Uterus (tissue), 4 donors: ENCODE measurements around the gene CLSTN1. TPM values are rescaled to one million over a fixed set of nuclear protein-coding genes. Genes with fewer than 3 reads are reported as not detected.
A peak's percentile ranks its signal among the peaks of the same experiment; 100 is the strongest.

ENCODE experiments used
- DNase-seq, 2 donors: peaks; one replicate each; pipeline ENCODE4 v3.0.0-alpha.2; 2019 to 2020
- H3K27ac ChIP-seq, 2 donors: fragments of 200-600 bp; sonication (generic); 1 replicate in 1 of 2; 2 replicates in 1 of 2; pipeline ENCODE4 v1.5.1; 2016 to 2018
- H3K27me3 ChIP-seq, 2 donors: fragments of 200-600 bp; sonication (generic); one replicate each; pipeline ENCODE4 v1.5.1; 2018 to 2019; ENCODE audit warnings: control low read depth in 1 of 2
- H3K36me3 ChIP-seq, 2 donors: fragments of 200-600 bp; sonication (generic); one replicate each; pipeline ENCODE4 v1.5.1; 2019; ENCODE audit warnings: control low read depth in 1 of 2
- H3K4me1 ChIP-seq, 2 donors: fragments of 200-600 bp; sonication (generic); one replicate each; pipeline ENCODE4 v1.5.1; 2018 to 2019; ENCODE audit warnings: control low read depth in 1 of 2
- H3K4me3 ChIP-seq, 2 donors: fragments of 200-600 bp; sonication (generic); 1 replicate in 1 of 2; 2 replicates in 1 of 2; pipeline ENCODE4 v1.5.1; 2018 to 2019; ENCODE audit warnings: mild to moderate bottlenecking in 1 of 2
- H3K9me3 ChIP-seq, 2 donors: fragments of 200-600 bp; sonication (generic); one replicate each; pipeline ENCODE4 v1.5.1; 2019; ENCODE audit warnings: control low read depth in 1 of 2
- CTCF ChIP-seq, 4 experiments: fragments of 200-600 bp in 2 of 4; fragments of 450-650 bp in 2 of 4; sonication (generic) in 2 of 4; IDR thresholded peaks; one replicate each; pipeline ENCODE4 v1.5.1; 2016 to 2019; ENCODE audit warnings: antibody characterized with exemption in 4 of 4, mild to moderate bottlenecking in 2 of 4, moderate library complexity in 1 of 4
- POLR2A ChIP-seq, 2 donors: fragments of 450-650 bp; IDR thresholded peaks; one replicate each; pipeline ENCODE4 v1.6.1; 2016; ENCODE audit warnings: antibody characterized with exemption in 2 of 2, mild to moderate bottlenecking in 1 of 2, moderate library complexity in 1 of 2
- intact Hi-C: fragments of 100-400 bp; cut with DNase I; formaldehyde crosslinking; loops from one replicate; pipeline ENCODE4 v1.15.1; 2023; ENCODE audit warnings: low total_unique reads
- total RNA-seq, 4 donors: library from RNA; depleted of rRNA in 3 of 4; stranded (reverse); fragments of >200 nt in 3 of 4; gene quantifications; one replicate each; pipeline versions ENCODE4 v1.1.0 to v1.2.4, GENCODE V29; 2014 to 2023
- donor health status: DM: yes; HTN: yes; CAD: no.

CLSTN1 gene
- total RNA-seq, 4 donors from 2014 or later: 46.8 to 184 (median 94.0) TPM

DNA sequence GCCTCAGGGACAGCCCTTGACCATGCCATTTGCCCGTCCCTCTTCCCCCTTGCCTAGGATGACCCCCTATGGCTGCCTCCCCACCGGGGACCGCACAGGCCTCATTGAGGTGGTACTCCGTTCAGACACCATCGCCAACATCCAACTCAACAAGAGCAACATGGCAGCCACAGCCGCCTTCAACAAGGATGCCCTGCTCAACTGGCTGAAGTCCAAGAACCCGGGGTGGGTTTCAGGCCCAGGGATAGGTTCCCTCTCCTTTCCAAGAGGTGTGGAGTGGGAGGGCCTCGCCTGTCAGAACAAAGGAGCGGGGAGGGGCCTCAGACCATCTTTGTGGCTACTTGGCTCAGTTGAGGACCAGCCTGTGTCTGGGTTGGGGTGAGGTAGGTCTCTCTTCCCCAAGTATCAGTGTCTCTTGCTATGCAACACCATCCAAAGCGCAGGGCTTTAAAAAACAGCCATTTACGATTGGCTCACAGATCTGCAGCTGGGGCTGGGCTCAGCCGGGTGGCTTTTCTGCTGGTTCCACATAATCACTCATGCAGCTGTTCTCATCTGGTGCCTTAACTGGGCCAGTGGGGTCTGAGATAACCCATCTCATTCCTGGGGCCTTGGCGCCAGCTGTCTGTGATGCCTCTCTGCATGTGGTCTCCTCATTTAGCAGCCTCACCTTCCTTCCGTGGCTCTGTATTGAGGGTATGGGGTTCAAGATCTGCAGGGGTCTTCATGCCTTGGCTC is 100.5 kb downstream of the CLSTN1 start:
- Histone ChIP-seq H3K27ac (no peak overlapping the region), H3K4me1 (no peaks in the 10 kb centered on the region), H3K36me3 (no peaks in the 10 kb centered on the region), H3K27me3 (no peaks in the 10 kb centered on the region), H3K4me3 (no peak overlapping the region), H3K9me3 (peaks cover 0 to 5% of the 10 kb centered on the region in 2 donors)
- intact Hi-C loops: loop anchor here (5.0 kb wide), 2 partner anchors 49 to 144 kb away; no protein-coding TSS in a partner anchor
- DNase-seq: no peak
- no peak for TF ChIP-seq POLR2A (IDR thresholded peaks at IDR 0.05)
- TF ChIP-seq CTCF (IDR thresholded peaks at IDR 0.05): no peak

DNA sequence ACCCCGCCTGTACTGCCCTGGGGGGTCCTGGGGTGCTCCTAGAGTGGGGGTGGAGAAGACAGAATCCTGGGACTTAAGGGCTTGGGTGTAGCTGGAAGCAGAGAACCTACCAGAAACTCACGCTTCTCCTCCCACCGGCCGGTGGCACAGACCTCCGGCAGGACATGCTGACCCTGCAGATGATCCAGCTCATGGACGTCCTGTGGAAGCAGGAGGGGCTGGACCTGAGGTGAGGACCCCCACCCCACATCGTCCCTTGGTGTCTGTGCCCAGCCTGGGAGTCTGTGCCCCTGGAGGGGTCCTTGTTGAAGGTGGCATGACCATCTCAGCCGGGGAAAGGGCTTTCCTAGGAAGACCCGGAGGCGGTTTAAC is 101.4 kb downstream of the CLSTN1 start:
- no peak for DNase-seq
- Histone ChIP-seq H3K27me3 (no peaks in the 10 kb centered on the region), H3K4me3 (no peak overlapping the region), H3K4me1 (no peaks in the 10 kb centered on the region), H3K9me3 (peaks cover 0 to 5% of the 10 kb centered on the region in 2 donors), H3K36me3 (no peaks in the 10 kb centered on the region), H3K27ac (no peak overlapping the region)
- intact Hi-C loops: loop anchor here (5.0 kb wide), 2 partner anchors 50 to 145 kb away; no protein-coding TSS in a partner anchor
- TF ChIP-seq CTCF (IDR thresholded peaks at IDR 0.05): no peak
- TF ChIP-seq POLR2A (IDR thresholded peaks at IDR 0.05): no peak

DNA sequence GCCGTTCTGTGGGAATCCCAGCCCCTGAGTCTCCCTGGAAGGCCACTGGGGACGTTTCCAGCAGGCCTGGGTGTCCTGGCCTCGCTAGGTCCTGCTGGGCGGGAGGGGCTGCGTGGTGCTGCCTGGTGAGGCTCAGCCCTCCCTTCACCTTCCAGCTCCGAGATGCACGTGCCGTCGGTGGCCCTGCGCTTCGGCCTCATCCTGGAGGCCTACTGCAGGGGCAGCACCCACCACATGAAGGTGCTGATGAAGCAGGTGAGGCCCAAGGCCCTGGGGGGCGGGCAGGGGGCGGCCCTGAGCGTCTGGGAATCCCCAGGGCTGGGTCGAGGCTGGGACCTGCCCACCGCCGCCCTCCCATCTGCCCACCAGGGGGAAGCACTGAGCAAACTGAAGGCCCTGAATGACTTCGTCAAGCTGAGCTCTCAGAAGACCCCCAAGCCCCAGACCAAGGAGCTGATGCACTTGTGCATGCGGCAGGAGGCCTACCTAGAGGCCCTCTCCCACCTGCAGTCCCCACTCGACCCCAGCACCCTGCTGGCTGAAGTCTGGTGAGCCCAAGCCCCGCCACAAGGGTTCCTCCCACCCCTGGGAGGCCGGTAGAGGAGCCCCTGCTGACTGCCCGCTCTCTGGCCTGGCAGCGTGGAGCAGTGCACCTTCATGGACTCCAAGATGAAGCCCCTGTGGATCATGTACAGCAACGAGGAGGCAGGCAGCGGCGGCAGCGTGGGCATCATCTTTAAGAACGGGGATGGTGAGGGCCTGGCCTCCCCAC is 102.0 kb downstream of the CLSTN1 start:
- intact Hi-C loops: loop anchor here (5.0 kb wide), 2 partner anchors 51 to 146 kb away; no protein-coding TSS in a partner anchor
- Histone ChIP-seq H3K4me1 (no peaks in the 10 kb centered on the region), H3K27me3 (no peaks in the 10 kb centered on the region), H3K27ac (no peak overlapping the region), H3K4me3 (no peak overlapping the region), H3K9me3 (peaks cover 0 to 5% of the 10 kb centered on the region in 2 donors), H3K36me3 (no peaks in the 10 kb centered on the region)
- no peak for DNase-seq
- TF ChIP-seq POLR2A (IDR thresholded peaks at IDR 0.05) (no peak), CTCF (IDR thresholded peaks at IDR 0.05) (peak; percentile 25 to 54 (median 39))

- DNase-seq: no peak
- H3K36me3 ChIP-seq: no peaks in the 10 kb centered on the region
- no peak for TF ChIP-seq POLR2A (IDR thresholded peaks at IDR 0.05)
- no peak for TF ChIP-seq CTCF (IDR thresholded peaks at IDR 0.05)
- H3K4me3 ChIP-seq: no peak overlapping the region
- H3K27ac ChIP-seq: no peak overlapping the region
- intact Hi-C loops: loop anchor here (5.0 kb wide), 2 partner anchors 51 to 146 kb away; no protein-coding TSS in a partner anchor
- H3K27me3 ChIP-seq: no peaks in the 10 kb centered on the region
- H3K4me1 ChIP-seq: no peaks in the 10 kb centered on the region
- peaks cover 0 to 5% of the 10 kb centered on the region in 2 donors for H3K9me3 ChIP-seq
These were observed 102.8 kb downstream of the CLSTN1 start for GRCh38 chr1:9720785-9721605.
